Osteoblast (primary cell): ENCODE measurements around the gene BYSL. TPM values are rescaled to one million over a fixed set of nuclear protein-coding genes. Genes with fewer than 3 reads are reported as not detected.

ENCODE experiments used
- DNase-seq: peaks from one replicate; pipeline ENCODE4 v3.0.0; 2011; ENCODE audit warnings: low spot score, mixed read lengths; ENCODE audit not compliant: insufficient read length; ENCODE audit errors: missing footprints
- H2AFZ ChIP-seq: 2 replicates; pipeline ENCODE4 v1.6.0; 2011; ENCODE audit warnings: mild to moderate bottlenecking, low read length
- H3K27ac ChIP-seq: 2 replicates; pipeline ENCODE4 v1.5.1; 2011; ENCODE audit warnings: mild to moderate bottlenecking, low read depth, low read length, moderate library complexity
- H3K27me3 ChIP-seq: 2 replicates; pipeline ENCODE4 v1.6.0; 2012; ENCODE audit warnings: mild to moderate bottlenecking, control low read depth, inconsistent platforms, low read length, moderate library complexity; ENCODE audit not compliant: insufficient read depth
- H3K36me3 ChIP-seq: 2 replicates; pipeline ENCODE4 v1.5.1; 2011; ENCODE audit warnings: mild to moderate bottlenecking, low read length, control low read depth, moderate library complexity; ENCODE audit not compliant: insufficient read depth
- H3K4me1 ChIP-seq: 2 replicates; pipeline ENCODE4 v1.5.1; 2011; ENCODE audit warnings: mild to moderate bottlenecking, low read length, control low read depth, moderate library complexity; ENCODE audit not compliant: insufficient read depth
- H3K4me2 ChIP-seq: 2 replicates; pipeline ENCODE4 v1.6.0; 2011; ENCODE audit warnings: mild to moderate bottlenecking, low read length; ENCODE audit not compliant: insufficient read depth
- H3K4me3 ChIP-seq: fragments of 200-600 bp; sonication (generic); 3 replicates; pipeline ENCODE4 v1.5.1; 2012; ENCODE audit warnings: mild to moderate bottlenecking, low read length, inconsistent platforms; ENCODE audit not compliant: insufficient read depth
- H3K79me2 ChIP-seq: 2 replicates; pipeline ENCODE4 v1.6.0; 2012; ENCODE audit warnings: mild to moderate bottlenecking, low read length, control low read depth, inconsistent platforms; ENCODE audit not compliant: insufficient read depth
- H3K9me3 ChIP-seq: 2 replicates; pipeline ENCODE4 v1.5.1; 2011; ENCODE audit warnings: low read depth, low read length, control low read depth
- H4K20me1 ChIP-seq: 2 replicates; pipeline ENCODE4 v1.6.0; 2012; ENCODE audit warnings: mild to moderate bottlenecking, low read length, control low read depth; ENCODE audit not compliant: insufficient read depth
- total RNA-seq: library from RNA; depleted of rRNA; stranded (reverse); fragments of >200 nt; gene quantifications from 2 replicates; pipeline ENCODE4 v1.2.3, GENCODE V29; 2012
- TF ChIP-seq, protein P1 (sequence below): IDR thresholded peaks from 2 replicates; pipeline ENCODE4 v1.5.1; 2011; ENCODE audit warnings: mild to moderate bottlenecking, low read depth, low read length, moderate library complexity; ENCODE audit errors: extremely low read depth

The BYSL gene, protein sequence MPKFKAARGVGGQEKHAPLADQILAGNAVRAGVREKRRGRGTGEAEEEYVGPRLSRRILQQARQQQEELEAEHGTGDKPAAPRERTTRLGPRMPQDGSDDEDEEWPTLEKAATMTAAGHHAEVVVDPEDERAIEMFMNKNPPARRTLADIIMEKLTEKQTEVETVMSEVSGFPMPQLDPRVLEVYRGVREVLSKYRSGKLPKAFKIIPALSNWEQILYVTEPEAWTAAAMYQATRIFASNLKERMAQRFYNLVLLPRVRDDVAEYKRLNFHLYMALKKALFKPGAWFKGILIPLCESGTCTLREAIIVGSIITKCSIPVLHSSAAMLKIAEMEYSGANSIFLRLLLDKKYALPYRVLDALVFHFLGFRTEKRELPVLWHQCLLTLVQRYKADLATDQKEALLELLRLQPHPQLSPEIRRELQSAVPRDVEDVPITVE
- total RNA-seq = 11.6 and 11.8 TPM in 2 replicates

GRCh38 chr6:41920921-41921711 is at the start of gene BYSL, which contains the start of gene MED20:
BYSL (plus strand) TSS chr6:41921499; CDS start chr6:41921563, 64 bp downstream.
MED20 (minus strand) TSS chr6:41921139; CDS start chr6:41921018, 121 bp downstream.
- Histone ChIP-seq H3K9me3 (no peaks in the 10 kb centered on the region), H4K20me1 (peaks cover 15% of the 10 kb centered on the region)

DNA sequence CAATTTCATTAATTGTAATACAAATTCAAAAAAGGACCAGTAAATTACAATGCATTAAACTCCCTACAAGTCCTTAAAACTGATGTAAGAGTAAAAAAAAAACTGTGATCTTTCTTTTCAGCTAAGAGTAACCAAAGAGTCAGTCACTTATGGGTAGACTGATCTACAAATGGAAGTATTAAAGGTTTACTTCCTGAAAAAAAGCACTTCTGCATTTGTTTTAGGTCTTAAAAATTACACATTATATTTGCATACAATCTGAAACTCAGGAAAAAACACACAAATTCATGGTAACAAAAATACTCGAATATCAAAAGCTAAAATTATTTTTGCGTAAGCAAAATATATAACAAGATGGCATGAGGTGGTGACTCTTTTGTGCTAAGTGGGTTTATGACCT is 49.6 kb upstream of the BYSL start:
- no peak overlapping the region for H3K4me3 ChIP-seq
- no peaks in the 10 kb centered on the region for H3K4me1 ChIP-seq
- H3K27ac ChIP-seq = no peak overlapping the region
- no peaks in the 10 kb centered on the region for H3K27me3 ChIP-seq
- DNase-seq = no peak
- H3K4me2 ChIP-seq = no peak overlapping the region
- H2AFZ ChIP-seq = no peak overlapping the region
- no peaks in the 10 kb centered on the region for H3K9me3 ChIP-seq
- TF ChIP-seq, protein P1, sequence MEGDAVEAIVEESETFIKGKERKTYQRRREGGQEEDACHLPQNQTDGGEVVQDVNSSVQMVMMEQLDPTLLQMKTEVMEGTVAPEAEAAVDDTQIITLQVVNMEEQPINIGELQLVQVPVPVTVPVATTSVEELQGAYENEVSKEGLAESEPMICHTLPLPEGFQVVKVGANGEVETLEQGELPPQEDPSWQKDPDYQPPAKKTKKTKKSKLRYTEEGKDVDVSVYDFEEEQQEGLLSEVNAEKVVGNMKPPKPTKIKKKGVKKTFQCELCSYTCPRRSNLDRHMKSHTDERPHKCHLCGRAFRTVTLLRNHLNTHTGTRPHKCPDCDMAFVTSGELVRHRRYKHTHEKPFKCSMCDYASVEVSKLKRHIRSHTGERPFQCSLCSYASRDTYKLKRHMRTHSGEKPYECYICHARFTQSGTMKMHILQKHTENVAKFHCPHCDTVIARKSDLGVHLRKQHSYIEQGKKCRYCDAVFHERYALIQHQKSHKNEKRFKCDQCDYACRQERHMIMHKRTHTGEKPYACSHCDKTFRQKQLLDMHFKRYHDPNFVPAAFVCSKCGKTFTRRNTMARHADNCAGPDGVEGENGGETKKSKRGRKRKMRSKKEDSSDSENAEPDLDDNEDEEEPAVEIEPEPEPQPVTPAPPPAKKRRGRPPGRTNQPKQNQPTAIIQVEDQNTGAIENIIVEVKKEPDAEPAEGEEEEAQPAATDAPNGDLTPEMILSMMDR = no peak
- no peaks in the 10 kb centered on the region for H3K36me3 ChIP-seq
- no peaks in the 10 kb centered on the region for H4K20me1 ChIP-seq
- no peaks in the 10 kb centered on the region for H3K79me2 ChIP-seq

More at GRCh38 chr6:41920921-41921711, at the start of gene BYSL, which contains the start of gene MED20:
- H3K27me3 ChIP-seq = no peaks in the 10 kb centered on the region
- DNase-seq = peak; percentile 98
- peaks cover 74% of the 10 kb centered on the region for H3K79me2 ChIP-seq
- TF ChIP-seq, protein P1 = peak; percentile 99
- H3K4me2 ChIP-seq = peak within 1 kb of the TSS; percentile 99
- H2AFZ ChIP-seq = peak within 1 kb of the TSS; percentile 98
- H3K4me3 ChIP-seq = peak within 1 kb of the TSS; percentile 94
- H3K36me3 ChIP-seq = peaks cover 21% of the 10 kb centered on the region
- H3K4me1 ChIP-seq = peaks cover 44% of the 10 kb centered on the region
- H3K27ac ChIP-seq = peak within 1 kb of the TSS; percentile 99

DNA sequence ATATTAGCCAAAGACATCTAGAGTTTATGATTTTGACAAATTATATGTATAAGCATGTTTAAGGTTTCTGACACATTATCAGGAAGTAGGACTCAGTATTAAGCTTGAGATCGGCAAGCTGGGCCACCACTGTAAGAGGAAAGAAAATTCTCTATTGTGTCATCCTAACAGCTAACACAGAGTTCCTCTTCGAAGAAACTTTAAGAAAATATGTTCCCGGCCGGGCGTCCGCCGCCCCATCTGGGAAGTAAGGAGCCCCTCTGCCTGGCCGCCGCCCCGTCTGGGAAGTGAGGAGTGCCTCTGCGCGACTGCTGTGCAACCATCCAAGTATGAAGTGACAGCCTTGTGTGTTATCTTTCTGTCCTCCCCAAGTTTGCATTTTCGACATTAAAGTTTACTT is 49.2 kb upstream of the BYSL start:
- no peak overlapping the region for H2AFZ ChIP-seq
- TF ChIP-seq, protein P1 = no peak
- no peak for DNase-seq
- H3K9me3 ChIP-seq = no peaks in the 10 kb centered on the region
- H4K20me1 ChIP-seq = no peaks in the 10 kb centered on the region
- H3K36me3 ChIP-seq = no peaks in the 10 kb centered on the region
- no peaks in the 10 kb centered on the region for H3K79me2 ChIP-seq
- H3K4me3 ChIP-seq = no peak overlapping the region
- no peaks in the 10 kb centered on the region for H3K27me3 ChIP-seq
- no peak overlapping the region for H3K4me2 ChIP-seq
- no peaks in the 10 kb centered on the region for H3K4me1 ChIP-seq
- no peak overlapping the region for H3K27ac ChIP-seq
